ENCODE results near the gene MEGF11.

The MEGF11 gene

DNA sequence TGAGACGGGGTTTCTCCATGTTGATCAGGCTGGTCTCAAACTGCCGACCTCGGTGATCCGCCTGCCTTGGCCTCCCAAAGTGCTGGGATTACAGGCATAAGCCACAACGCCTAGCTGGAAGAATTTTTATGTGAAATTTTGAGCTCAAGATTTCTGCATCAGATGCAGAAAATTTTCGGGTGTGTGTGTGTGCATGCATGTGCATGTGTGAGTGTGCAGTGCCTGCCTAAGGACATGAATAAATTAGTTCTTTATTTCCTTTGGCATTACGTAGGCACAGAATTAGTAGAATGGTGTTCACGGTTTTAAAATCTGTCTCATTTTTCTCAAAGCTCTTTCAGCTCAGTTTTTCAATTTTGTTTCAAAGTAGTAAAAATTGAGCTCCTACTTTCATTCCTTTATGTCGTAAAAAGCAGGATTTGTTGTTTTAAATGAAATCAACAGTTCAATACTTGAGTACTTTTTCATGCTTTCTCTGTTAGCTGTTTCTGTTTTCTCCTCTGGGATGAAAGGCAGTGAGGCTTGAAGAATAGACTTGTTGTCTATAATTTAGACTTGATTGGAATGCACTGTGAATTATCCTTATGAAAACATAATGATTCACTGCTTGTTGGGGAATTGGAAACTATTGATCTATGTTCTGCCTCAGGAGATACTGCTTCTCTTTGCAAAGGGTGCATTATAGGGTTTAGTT is 407.6 kb downstream of the MEGF11 start:
- DNase-seq (ENCODE audit: low read depth), result no peak

All from T-helper 22 cell (primary cell).